Uterus (tissue), 2 donors: ENCODE data around the gene CCL1.

Experiments used
- POLR2A ChIP-seq, 2 donors: fragments of 450-650 bp; IDR thresholded peaks; one replicate each; pipeline ENCODE4 v1.6.1; 2016; ENCODE audit warnings: antibody characterized with exemption in 2 of 2, mild to moderate bottlenecking in 1 of 2, moderate library complexity in 1 of 2
- TF ChIP-seq, protein P1 (sequence below), 4 experiments: fragments of 200-600 bp in 2 of 4; fragments of 450-650 bp in 2 of 4; sonication (generic) in 2 of 4; IDR thresholded peaks; one replicate each; pipeline ENCODE4 v1.5.1; 2016 to 2019; ENCODE audit warnings: antibody characterized with exemption in 4 of 4, mild to moderate bottlenecking in 2 of 4, moderate library complexity in 1 of 4

GRCh38 chr17:34377078-34377823, 14.2 kb upstream of the CCL1 start:
- TF ChIP-seq POLR2A (IDR thresholded peaks at IDR 0.05) = no peak
- TF ChIP-seq, protein P1, sequence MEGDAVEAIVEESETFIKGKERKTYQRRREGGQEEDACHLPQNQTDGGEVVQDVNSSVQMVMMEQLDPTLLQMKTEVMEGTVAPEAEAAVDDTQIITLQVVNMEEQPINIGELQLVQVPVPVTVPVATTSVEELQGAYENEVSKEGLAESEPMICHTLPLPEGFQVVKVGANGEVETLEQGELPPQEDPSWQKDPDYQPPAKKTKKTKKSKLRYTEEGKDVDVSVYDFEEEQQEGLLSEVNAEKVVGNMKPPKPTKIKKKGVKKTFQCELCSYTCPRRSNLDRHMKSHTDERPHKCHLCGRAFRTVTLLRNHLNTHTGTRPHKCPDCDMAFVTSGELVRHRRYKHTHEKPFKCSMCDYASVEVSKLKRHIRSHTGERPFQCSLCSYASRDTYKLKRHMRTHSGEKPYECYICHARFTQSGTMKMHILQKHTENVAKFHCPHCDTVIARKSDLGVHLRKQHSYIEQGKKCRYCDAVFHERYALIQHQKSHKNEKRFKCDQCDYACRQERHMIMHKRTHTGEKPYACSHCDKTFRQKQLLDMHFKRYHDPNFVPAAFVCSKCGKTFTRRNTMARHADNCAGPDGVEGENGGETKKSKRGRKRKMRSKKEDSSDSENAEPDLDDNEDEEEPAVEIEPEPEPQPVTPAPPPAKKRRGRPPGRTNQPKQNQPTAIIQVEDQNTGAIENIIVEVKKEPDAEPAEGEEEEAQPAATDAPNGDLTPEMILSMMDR (IDR thresholded peaks at IDR 0.05) = no peak
